Right renal pelvis (tissue), 4 donors: ENCODE results near the gene NFIL3. TPM values are rescaled to one million over a fixed set of nuclear protein-coding genes. Genes with fewer than 3 reads are reported as not detected.

Experiments used
- DNase-seq, 4 donors: peaks; one replicate each; pipeline ENCODE4 v3.0.0-alpha.2; 2013; ENCODE audit warnings: low read depth in 4 of 4, low spot score in 3 of 4, missing footprints in 1 of 4
- polyA plus RNA-seq, 4 donors: library from polyadenylated mRNA; unstranded; fragments of 120-200 nt; gene quantifications; one replicate each; pipeline ENCODE4 v1.2.1, GENCODE V29; 2013; ENCODE audit not compliant: insufficient read length in 4 of 4

NFIL3 gene
- polyA plus RNA-seq, 4 donors = 30.5 to 34.6 (median 31.2) TPM

GRCh38 chr9:91422758-91423711 is 597 bp downstream of the NFIL3 start:
- DNase-seq = peak in 3 of 4 donors; percentile 33 to 55 (median 40)

- DNase-seq = peak in 2 of 4 donors; percentile 20 to 23
Measured at GRCh38 chr9:91421971-91422757, 1.5 kb downstream of the NFIL3 start.

GRCh38 chr9:91421128-91421765 is 2.4 kb downstream of the NFIL3 start:
- DNase-seq = peak in 3 of 4 donors; percentile 35 to 57 (median 56)

- DNase-seq = peak in 2 of 4 donors; percentile 4 to 14
Measured at GRCh38 chr9:91420501-91421127, 3.0 kb downstream of the NFIL3 start.

GRCh38 chr9:91419222-91420191 is 4.1 kb downstream of the NFIL3 start:
- DNase-seq = no peak

- no peak for DNase-seq
Measured at GRCh38 chr9:91418215-91418610, 5.4 kb downstream of the NFIL3 start.

- no peak for DNase-seq
Measured at GRCh38 chr9:91417602-91418214, 5.9 kb downstream of the NFIL3 start.

- DNase-seq = no peak
Measured at GRCh38 chr9:91416096-91416712, 7.4 kb downstream of the NFIL3 start.

GRCh38 chr9:91415290-91415689 is 8.3 kb downstream of the NFIL3 start:
- DNase-seq = no peak

- no peak for DNase-seq
Measured at GRCh38 chr9:91412941-91413340, 10.7 kb downstream of the NFIL3 start.

GRCh38 chr9:91411096-91411771 is 12.4 kb downstream of the NFIL3 start:
- no peak for DNase-seq

- no peak for DNase-seq
Measured at GRCh38 chr9:91410161-91410560, 13.5 kb downstream of the NFIL3 start.

GRCh38 chr9:91408475-91408874 is 15.2 kb downstream of the NFIL3 start:
- DNase-seq = no peak

GRCh38 chr9:91407580-91408318 is 15.9 kb downstream of the NFIL3 start:
- no peak for DNase-seq

- no peak for DNase-seq
Measured at GRCh38 chr9:91405343-91406077, 18.1 kb downstream of the NFIL3 start.
